ENCODE results near the gene CTXND2. TPM values are rescaled to one million over a fixed set of nuclear protein-coding genes. Genes with fewer than 3 reads are reported as not detected.
A peak's percentile ranks its signal among the peaks of the same experiment; 100 is the strongest.
"Not testable (repeated sequence)": the region's sequence is repeated elsewhere in the genome, so short reads cannot be mapped to it uniquely, and the experiment has no call there.

CTXND2 gene
- total RNA-seq, 1 experiment from 2014 or later, result not detected

- no peak for DNase-seq
- H3K27me3 ChIP-seq (ENCODE audit: control insufficient read depth, insufficient read depth, low read length), result no peaks in the 10 kb centered on the region
Measured at GRCh38 chr1:150909585-150910180, 22.7 kb downstream of the CTXND2 start.

GRCh38 chr1:150912623-150913022 lies 25.7 kb downstream of the CTXND2 start:
- no peaks in the 10 kb centered on the region for H3K36me3 ChIP-seq (replicated peaks; ENCODE audit: control insufficient read depth, insufficient read depth, low read length)
- H3K27me3 ChIP-seq (ENCODE audit: control insufficient read depth, insufficient read depth, low read length), result no peaks in the 10 kb centered on the region
- no peak overlapping the region for H3K4me3 ChIP-seq (ENCODE audit: insufficient read depth, low read depth, low read length)
- DNase-seq, result peak; percentile 38

More at GRCh38 chr1:150909585-150910180, 22.7 kb downstream of the CTXND2 start:
- Histone ChIP-seq H3K4me3 (ENCODE audit: insufficient read depth, low read depth, low read length) (no peak overlapping the region), H3K36me3 (replicated peaks; ENCODE audit: control insufficient read depth, insufficient read depth, low read length) (no peaks in the 10 kb centered on the region)

GRCh38 chr1:150917387-150917786 lies 30.5 kb downstream of the CTXND2 start:
- Histone ChIP-seq H3K36me3 (replicated peaks; ENCODE audit: control insufficient read depth, insufficient read depth, low read length) (no peaks in the 10 kb centered on the region), H3K4me3 (ENCODE audit: insufficient read depth, low read depth, low read length) (no peak overlapping the region), H3K27me3 (ENCODE audit: control insufficient read depth, insufficient read depth, low read length) (no peaks in the 10 kb centered on the region)
- DNase-seq, result no peak

- DNase-seq, result peak; percentile 86
- H3K4me3 ChIP-seq (ENCODE audit: insufficient read depth, low read depth, low read length), result no peak overlapping the region
- H3K36me3 ChIP-seq (replicated peaks; ENCODE audit: control insufficient read depth, insufficient read depth, low read length), result peaks cover under 1% of the 10 kb centered on the region; the same call in 1 of the 2 replicates
- no peaks in the 10 kb centered on the region for H3K27me3 ChIP-seq (ENCODE audit: control insufficient read depth, insufficient read depth, low read length)
Measured at GRCh38 chr1:150922519-150922975, 35.6 kb downstream of the CTXND2 start.

- no peak for DNase-seq
- Histone ChIP-seq H3K36me3 (replicated peaks; ENCODE audit: control insufficient read depth, insufficient read depth, low read length) (peaks cover 15% of the 10 kb centered on the region), H3K4me3 (ENCODE audit: insufficient read depth, low read depth, low read length) (no peak overlapping the region), H3K27me3 (ENCODE audit: control insufficient read depth, insufficient read depth, low read length) (no peaks in the 10 kb centered on the region)
Measured at GRCh38 chr1:150925080-150925479, 38.1 kb downstream of the CTXND2 start.

GRCh38 chr1:150926097-150926741 lies 39.3 kb downstream of the CTXND2 start, which contains the start of gene SETDB1:
Gene SETDB1, plus strand, starts transcription at chr1:150926363. Its CDS starts 1,352 bp downstream, at chr1:150927715.
- Histone ChIP-seq H3K27me3 (ENCODE audit: control insufficient read depth, insufficient read depth, low read length) (no peaks in the 10 kb centered on the region), H3K4me3 (ENCODE audit: insufficient read depth, low read depth, low read length) (peak within 1 kb of the TSS; percentile 61)
- peak; percentile 94 for DNase-seq

GRCh38 chr1:150927624-150928023 lies 40.7 kb downstream of the CTXND2 start:
- no peak for DNase-seq
- Histone ChIP-seq H3K36me3 (replicated peaks; ENCODE audit: control insufficient read depth, insufficient read depth, low read length) (peaks cover 23% of the 10 kb centered on the region), H3K4me3 (ENCODE audit: insufficient read depth, low read depth, low read length) (no peak overlapping the region), H3K27me3 (ENCODE audit: control insufficient read depth, insufficient read depth, low read length) (no peaks in the 10 kb centered on the region)

More at GRCh38 chr1:150926097-150926741, 39.3 kb downstream of the CTXND2 start, which contains the start of gene SETDB1:
- H3K36me3 ChIP-seq (replicated peaks; ENCODE audit: control insufficient read depth, insufficient read depth, low read length), result peaks cover 22% of the 10 kb centered on the region

GRCh38 chr1:150928286-150928685 lies 41.4 kb downstream of the CTXND2 start:
- Histone ChIP-seq H3K4me3 (ENCODE audit: insufficient read depth, low read depth, low read length) (no peak overlapping the region), H3K27me3 (ENCODE audit: control insufficient read depth, insufficient read depth, low read length) (no peaks in the 10 kb centered on the region), H3K36me3 (replicated peaks; ENCODE audit: control insufficient read depth, insufficient read depth, low read length) (peaks cover 23% of the 10 kb centered on the region)
- no peak for DNase-seq

- not testable (repeated sequence) for H3K27me3 ChIP-seq (ENCODE audit: control insufficient read depth, insufficient read depth, low read length); H3K4me3 ChIP-seq (ENCODE audit: insufficient read depth, low read depth, low read length); DNase-seq
- peaks cover 23% of the 10 kb centered on the region for H3K36me3 ChIP-seq (replicated peaks; ENCODE audit: control insufficient read depth, insufficient read depth, low read length)
Measured at GRCh38 chr1:150928775-150929174, 41.8 kb downstream of the CTXND2 start.

GRCh38 chr1:150931773-150932172 lies 44.8 kb downstream of the CTXND2 start:
- Histone ChIP-seq H3K27me3 (ENCODE audit: control insufficient read depth, insufficient read depth, low read length) (no peaks in the 10 kb centered on the region), H3K4me3 (ENCODE audit: insufficient read depth, low read depth, low read length) (no peak overlapping the region), H3K36me3 (replicated peaks; ENCODE audit: control insufficient read depth, insufficient read depth, low read length) (peaks cover 23% of the 10 kb centered on the region)
- DNase-seq, result no peak

GRCh38 chr1:150944856-150945255 lies 57.9 kb downstream of the CTXND2 start:
- Histone ChIP-seq H3K36me3 (replicated peaks; ENCODE audit: control insufficient read depth, insufficient read depth, low read length) (peaks cover 43% of the 10 kb centered on the region), H3K4me3 (ENCODE audit: insufficient read depth, low read depth, low read length) (no peak overlapping the region), H3K27me3 (ENCODE audit: control insufficient read depth, insufficient read depth, low read length) (no peaks in the 10 kb centered on the region)
- no peak for DNase-seq

GRCh38 chr1:150954708-150955107 lies 67.8 kb downstream of the CTXND2 start:
- no peak for DNase-seq
- Histone ChIP-seq H3K27me3 (ENCODE audit: control insufficient read depth, insufficient read depth, low read length) (no peaks in the 10 kb centered on the region), H3K36me3 (replicated peaks; ENCODE audit: control insufficient read depth, insufficient read depth, low read length) (peaks cover 26% of the 10 kb centered on the region), H3K4me3 (ENCODE audit: insufficient read depth, low read depth, low read length) (no peak overlapping the region)

- Histone ChIP-seq H3K36me3 (replicated peaks; ENCODE audit: control insufficient read depth, insufficient read depth, low read length) (peaks cover 27% of the 10 kb centered on the region), H3K27me3 (ENCODE audit: control insufficient read depth, insufficient read depth, low read length) (no peaks in the 10 kb centered on the region), H3K4me3 (ENCODE audit: insufficient read depth, low read depth, low read length) (no peak overlapping the region)
- no peak for DNase-seq
Measured at GRCh38 chr1:150955280-150955679, 68.3 kb downstream of the CTXND2 start.

- DNase-seq, result no peak
- peaks cover 26% of the 10 kb centered on the region for H3K36me3 ChIP-seq (replicated peaks; ENCODE audit: control insufficient read depth, insufficient read depth, low read length)
Measured at GRCh38 chr1:150957666-150958065, 70.7 kb downstream of the CTXND2 start.

GRCh38 chr1:150960646-150961045 lies 73.7 kb downstream of the CTXND2 start:
- no peak overlapping the region for H3K4me3 ChIP-seq (ENCODE audit: insufficient read depth, low read depth, low read length)
- DNase-seq, result no peak
- peaks cover 42% of the 10 kb centered on the region for H3K36me3 ChIP-seq (replicated peaks; ENCODE audit: control insufficient read depth, insufficient read depth, low read length)
- H3K27me3 ChIP-seq (ENCODE audit: control insufficient read depth, insufficient read depth, low read length), result no peaks in the 10 kb centered on the region

More at GRCh38 chr1:150957666-150958065, 70.7 kb downstream of the CTXND2 start:
- H3K27me3 ChIP-seq (ENCODE audit: control insufficient read depth, insufficient read depth, low read length), result no peaks in the 10 kb centered on the region
- no peak overlapping the region for H3K4me3 ChIP-seq (ENCODE audit: insufficient read depth, low read depth, low read length)
